Skeletal muscle cell (primary cell): ENCODE data around the gene SLIT1.

Source experiments
- DNase-seq: peaks from one replicate; pipeline ENCODE4 v3.0.0-alpha.2; 2010; ENCODE audit warnings: low read depth
- H3K4me3 ChIP-seq: 2 replicates; pipeline ENCODE4 v1.5.1; 2011; ENCODE audit warnings: low read depth, mild to moderate bottlenecking, control low read depth, low read length, moderate library complexity

The SLIT1 gene

DNA sequence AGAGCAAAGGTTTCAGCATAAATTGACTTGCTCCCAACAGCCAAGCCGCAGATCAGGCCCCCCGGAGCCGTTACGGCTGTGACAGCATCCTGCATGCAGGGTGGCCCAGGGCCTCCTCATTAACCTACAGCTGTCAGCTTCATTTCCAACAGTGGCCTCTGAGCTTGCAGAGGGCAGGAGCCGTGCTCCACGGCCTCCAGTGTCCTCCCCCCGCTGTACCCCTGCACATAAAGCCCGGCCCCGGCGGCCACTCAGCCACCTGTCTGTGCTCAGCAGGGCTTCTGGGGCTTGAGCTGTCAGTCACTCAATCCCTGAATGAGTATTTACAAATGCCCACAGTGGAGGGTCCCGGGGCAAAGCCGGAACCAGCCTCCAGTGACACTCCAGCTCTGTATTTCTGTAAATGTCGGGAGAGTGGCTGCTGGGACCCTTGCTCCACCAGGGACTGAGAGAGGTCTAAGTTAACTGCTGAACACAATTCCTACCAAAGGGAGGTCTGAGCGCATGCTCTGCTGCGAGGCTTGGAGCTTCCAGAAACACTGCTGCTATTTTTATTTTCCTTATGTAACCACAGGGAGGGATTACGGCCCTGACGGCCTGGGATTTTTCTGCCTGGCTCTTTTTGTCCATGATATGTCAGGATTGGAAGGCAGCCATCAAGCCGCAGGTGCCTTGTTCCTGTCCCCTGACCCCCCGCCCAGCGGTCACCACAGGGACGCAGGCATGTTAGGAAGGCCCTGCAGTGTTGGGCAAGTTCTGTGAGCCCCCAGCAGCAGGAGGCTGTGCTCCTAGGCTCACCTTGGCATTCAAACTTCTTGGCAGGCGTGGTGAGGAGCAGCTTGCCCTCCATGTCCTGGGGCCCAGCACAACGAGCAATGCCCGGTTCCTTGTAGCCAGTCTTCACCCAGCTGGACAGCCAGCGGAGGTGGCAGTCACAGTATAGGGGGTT is 165.0 kb downstream of the SLIT1 start:
- DNase-seq = no peak
- H3K4me3 ChIP-seq = no peak overlapping the region

DNA sequence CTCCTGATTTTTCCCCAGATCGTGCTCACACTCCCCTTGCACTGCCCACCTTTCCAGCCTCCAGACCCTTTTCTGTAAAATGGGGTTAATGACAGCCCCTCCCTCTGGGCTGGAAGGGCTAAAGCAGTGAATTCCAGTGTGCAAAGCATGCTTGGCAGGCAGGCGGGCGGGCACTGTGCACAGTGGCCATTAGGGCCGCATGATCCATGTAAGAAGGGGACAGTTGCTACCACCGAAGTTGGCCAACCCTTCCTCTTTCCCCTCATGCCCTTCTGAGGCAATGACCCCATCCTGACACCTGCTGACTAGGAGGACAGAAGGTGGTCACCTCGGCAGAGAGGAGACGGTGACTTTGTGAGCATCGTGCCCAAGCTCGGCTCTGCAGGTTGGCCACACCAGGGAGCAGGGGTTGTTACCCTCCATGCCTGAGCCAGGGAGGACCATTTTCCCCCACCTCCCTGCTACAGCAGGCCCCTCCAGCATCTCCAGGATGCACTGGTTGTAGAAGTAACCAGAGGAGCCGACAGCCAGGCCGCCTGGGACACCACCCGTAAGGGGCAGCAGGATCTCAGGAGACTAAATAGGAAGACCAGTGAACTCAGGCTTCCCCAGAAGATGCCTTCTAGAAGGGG is 166.4 kb downstream of the SLIT1 start:
- no peak overlapping the region for H3K4me3 ChIP-seq
- no peak for DNase-seq

DNA sequence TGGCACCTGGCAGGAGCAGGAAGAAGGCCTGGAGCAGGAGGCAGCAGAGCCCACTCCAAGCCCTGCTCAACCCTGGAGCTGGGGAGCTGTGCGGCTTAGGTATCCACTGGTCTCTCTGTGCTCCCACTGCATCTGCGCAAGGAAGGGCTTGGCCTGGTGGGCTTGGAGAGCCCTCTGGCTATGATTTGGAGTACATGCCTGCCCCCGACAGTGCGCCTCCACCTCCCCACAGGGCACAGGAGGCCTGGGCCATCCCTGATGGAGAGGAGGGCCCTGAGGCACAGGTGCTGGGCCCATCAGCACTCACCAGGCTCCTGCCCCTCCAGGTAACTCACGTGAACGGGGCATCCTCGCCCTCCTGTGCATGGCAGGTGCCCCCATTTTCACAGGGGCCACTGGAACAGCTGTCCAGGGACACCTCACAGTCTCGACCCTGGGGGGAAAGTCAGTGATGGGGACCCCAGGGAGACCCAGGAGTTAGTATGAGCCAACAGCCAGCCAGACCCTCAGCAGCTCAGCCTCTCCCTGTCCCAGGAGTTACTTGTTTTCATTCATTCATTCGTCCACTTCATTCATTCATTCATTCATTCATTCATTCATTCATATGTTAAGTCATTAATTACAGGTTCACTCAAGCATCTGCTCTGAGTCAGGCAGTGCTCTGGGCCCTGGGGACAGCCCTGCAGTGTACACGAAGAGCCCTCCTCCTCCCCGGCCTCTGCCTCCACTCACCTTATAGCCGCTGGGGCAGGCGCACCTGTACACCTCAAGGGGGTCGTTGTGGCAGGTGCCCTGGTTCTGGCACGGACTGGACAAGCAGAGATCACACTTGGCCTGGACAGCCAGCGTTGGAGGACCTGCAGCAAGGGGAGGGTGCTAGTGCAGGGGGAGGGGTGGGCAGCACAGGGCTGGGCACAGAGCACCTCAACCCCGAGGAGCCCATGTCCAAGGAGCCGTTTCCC is 167.2 kb downstream of the SLIT1 start:
- H3K4me3 ChIP-seq = no peak overlapping the region
- no peak for DNase-seq

DNA sequence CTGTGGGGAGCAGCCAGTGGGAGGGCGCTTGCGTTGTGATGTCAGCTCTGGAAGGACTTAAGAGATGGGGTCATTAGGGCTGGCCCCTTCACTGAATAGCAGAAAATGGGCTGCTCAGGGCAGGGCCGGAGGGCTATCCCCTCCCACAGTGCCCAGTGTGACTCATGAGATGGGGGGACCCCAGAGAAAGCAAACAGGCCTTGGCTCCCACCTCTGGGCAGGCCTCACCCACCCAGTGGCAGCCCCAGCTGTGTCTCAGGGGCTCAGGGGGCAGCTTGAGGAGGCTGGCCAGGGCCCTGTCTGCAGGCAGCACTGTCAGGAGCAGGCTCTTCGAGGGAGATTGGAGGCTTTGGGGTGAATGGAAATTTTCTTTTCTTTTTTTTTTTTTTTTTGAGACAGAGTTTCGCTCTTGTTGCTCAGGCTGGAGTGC is 168.3 kb downstream of the SLIT1 start:
- DNase-seq = no peak

DNA sequence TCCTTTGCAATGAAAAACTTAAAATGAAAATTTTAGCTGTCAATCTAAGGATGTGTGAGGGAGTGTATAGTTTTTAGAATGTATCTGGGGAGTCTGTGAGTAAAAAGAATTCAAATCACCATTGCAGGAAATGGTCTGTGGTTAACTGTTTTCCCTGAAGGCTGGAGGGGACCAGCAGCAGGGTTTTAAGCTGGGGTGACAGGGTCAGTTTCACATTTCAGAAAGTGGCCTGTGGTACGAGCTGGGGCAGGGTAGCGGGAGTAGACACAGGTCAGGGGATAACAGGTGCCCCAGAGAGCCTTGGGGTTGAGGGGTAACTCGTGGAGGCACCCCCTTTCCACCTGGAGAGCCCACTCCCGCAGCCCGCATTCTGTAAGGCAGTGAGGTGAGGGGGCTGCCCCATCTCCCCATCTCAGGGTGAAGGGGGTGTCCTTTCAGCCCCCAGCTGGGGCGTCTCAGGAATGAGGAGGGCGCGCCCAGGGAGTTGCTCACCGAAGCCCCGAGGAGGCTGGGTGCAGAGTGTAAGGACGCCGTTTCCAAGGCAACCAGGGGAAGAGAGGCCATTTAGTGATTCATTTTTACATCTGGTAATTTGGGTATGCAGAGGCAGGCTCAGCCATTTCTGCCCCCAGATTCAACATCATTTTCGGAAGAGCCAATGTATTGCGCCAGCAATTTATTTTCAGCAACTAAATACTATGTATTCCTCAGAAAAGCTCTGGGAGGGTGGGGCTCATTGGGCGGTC is 168.9 kb downstream of the SLIT1 start:
- H3K4me3 ChIP-seq = no peak overlapping the region
- no peak for DNase-seq

More for the DNA sequence above, 168.3 kb downstream of the SLIT1 start:
- no peak overlapping the region for H3K4me3 ChIP-seq

DNA sequence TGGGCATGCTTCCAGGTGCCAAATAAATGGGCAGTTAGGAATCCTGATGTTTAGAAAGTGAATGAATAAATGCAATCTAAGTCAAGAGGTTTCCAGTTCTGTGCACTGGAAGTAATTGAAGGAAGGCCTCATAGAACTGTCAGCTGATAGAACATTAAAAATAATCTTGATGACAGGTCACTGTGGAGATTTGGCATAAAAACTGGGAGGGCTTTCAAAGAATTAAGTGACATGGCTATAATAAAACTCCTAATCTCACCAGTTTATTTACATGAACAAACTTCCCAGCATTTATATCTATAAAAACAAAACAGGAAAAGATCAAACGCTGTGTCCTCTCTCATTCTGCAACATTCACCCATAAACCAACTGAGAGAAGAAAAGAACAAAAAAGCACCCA is 170.5 kb downstream of the SLIT1 start:
- no peak for DNase-seq
- H3K4me3 ChIP-seq = no peak overlapping the region

DNA sequence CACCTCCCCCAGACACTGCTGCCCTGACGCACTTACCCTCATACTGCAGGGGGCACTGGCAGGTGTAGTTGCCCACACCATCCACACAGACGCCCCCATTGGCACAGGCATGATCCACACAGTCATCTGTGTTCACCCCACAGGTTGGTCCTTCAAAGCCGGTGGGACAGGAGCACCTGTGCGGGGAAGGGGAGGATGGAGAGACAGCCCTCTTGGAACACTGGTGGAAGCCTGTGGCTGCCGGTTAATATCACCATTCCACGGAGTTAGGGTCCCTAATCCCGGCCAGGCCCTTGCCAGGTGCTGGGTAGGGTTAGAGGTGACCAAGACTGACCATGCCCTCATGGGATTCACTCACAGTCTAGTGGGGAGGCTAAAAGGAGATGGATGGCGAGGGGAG is 171.8 kb downstream of the SLIT1 start:
- DNase-seq = no peak
- H3K4me3 ChIP-seq = no peak overlapping the region

DNA sequence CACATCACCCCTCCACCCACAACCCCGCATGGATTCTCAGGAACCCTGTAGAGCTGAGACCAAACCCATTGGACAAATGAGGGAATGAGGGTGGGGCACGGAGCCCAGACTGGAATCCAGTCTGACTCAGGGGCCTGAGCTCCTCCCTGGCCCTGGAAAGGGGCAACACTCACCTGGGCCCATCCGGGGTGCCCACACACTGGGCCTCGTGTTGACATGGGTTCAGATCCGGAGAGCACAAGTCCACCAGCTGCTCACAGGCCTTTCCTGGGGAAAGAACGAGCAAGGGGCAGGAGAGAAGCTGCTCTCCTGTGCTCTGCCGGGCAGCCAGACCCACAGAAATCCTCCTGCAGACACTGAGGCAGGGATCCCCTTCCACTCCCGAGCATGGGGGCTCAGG is 172.2 kb downstream of the SLIT1 start:
- no peak for DNase-seq
- H3K4me3 ChIP-seq = no peak overlapping the region

DNA sequence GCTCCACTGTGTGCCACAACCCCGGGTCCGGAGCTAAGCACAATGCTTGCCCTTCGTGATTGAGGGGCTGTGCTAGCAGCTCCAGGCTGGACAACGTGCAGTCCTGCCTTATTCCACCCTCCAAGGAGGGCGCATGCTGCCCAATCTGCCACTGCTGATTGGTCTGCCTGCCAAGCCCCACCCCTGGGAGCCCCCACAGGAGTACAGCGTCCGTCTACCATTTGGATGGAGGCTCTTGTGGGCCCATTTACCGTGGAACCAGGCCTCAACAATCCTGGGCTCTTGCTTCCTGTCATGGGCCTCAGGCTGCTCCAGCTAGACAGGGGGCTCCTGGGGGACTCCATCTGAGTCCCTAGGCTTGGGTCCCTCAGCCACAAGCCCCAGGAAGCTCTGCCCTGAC is 173.3 kb downstream of the SLIT1 start:
- H3K4me3 ChIP-seq = no peak overlapping the region
- no peak for DNase-seq

DNA sequence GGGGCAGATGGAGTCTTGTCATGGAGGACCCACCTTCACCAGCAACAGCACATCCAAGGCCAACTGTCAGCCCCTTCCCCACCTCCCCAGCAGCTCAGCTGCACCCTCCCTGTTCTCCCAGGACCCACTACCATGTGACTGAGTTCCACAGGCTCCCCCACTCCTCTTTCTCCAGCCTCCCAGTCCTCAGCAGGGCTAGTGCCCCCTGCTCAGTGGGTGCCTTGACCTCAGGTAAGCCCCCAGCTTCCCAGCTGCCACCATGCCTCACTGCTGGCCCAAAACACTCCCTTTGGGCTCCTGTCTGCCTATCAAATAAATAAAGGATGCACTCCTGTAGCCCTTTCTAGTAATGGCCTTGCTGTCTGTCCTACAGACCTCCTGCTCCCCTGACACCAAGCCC is 174.4 kb downstream of the SLIT1 start:
- no peak for DNase-seq
- H3K4me3 ChIP-seq = no peak overlapping the region

DNA sequence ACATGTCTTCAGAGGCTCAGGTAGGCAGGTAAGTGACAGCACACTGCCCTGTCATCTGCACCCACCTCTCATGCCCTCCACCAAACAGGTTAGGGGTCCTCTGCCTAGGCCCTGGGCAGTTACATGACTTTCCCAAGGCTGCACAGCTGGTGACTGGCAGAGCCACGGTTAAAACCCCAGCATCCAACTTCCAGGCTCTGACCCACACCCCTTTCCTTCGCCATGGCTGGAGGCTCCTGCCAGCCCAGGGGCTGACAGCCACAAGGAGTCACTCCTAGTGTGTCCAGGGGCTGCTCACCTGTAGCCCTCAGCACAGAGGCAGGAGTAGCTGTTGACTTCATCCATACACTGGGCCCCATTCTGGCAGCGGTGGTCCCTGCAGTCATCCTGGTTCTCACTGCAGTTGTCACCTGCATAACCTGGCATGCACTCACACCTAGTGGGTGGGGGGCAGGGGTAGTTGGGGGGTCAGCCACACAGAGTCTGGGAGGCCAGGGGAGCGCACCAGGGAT is 175.0 kb downstream of the SLIT1 start:
- DNase-seq = no peak
- no peak overlapping the region for H3K4me3 ChIP-seq

DNA sequence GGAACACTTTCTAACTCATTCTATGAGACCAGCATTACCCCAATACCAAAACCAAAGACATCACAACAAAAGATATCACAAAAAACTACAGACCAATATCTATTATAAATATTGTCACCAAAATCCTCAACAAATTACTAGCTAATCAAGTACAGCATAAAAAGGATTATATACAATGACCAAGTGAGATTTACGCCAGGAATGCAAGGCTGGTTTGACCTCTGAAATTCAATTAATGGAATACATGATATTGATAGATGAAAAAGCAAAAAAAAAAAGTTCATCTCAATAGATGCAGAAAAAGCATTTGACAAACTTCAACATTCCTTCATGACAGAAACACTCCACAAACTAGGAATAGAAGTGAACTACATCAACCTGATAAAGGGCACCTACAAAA is 178.3 kb downstream of the SLIT1 start:
- no peak for DNase-seq
- no peak overlapping the region for H3K4me3 ChIP-seq

DNA sequence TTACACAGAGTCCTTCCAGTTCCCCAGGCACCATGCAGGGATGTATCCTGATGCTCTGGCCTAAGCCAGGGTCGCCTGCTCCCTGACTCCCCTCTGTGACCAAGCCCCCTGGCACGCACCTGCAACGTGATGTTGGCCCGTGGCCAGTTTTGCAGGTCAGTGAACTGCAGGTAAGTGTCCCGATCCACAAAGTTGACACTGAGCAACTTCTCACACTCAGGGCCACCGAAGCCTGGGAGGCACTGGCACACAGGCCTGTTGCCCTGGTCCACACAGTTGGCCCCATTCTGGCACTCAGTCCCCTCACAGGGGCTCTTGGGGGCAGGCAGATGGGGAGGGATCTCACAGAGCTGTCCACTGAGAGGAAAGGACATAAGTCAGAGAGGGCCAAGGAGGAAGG is 179.4 kb downstream of the SLIT1 start:
- DNase-seq = no peak
- no peak overlapping the region for H3K4me3 ChIP-seq

DNA sequence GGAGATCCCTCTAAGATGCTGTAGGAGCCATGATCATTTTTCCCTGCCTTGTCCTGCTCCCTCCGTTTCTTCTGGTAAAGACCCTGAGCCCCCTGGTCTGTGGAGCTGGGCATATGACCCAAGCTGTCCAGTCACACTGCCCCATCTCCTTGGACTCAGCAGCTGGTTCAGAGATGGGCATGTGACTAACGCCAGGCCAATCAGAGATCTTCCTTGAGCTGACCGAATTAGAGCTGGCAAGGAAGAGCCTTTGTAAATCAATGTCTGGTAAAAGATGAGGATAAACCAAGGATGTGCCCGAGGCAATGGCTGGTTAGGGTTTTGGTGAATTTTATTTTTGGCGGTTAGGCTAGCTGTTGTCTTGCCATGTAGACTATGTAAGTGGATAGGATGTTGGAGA is 180.4 kb downstream of the SLIT1 start:
- no peak for DNase-seq

DNA sequence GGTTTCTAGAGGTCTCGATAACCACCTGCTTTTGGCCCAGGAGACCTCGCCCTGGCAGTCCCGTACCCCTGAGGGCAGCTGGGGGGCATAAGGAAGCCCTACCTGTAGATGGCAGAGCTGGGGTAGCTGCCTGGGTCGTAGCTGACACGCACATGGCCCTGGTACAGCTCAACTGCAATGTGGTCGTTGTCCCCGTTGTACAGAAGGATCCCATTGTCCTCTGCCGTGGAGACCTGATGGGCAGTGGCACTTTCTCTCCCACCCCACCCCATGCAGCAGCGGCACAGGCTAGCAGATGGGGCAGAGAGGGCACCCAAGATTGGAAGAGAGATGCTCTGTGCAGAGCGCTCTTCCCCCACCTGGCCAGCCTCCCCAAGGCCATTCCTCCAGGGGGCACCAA is 181.2 kb downstream of the SLIT1 start:
- H3K4me3 ChIP-seq = no peak overlapping the region
- no peak for DNase-seq

More for the DNA sequence above, 180.4 kb downstream of the SLIT1 start:
- H3K4me3 ChIP-seq = no peak overlapping the region

DNA sequence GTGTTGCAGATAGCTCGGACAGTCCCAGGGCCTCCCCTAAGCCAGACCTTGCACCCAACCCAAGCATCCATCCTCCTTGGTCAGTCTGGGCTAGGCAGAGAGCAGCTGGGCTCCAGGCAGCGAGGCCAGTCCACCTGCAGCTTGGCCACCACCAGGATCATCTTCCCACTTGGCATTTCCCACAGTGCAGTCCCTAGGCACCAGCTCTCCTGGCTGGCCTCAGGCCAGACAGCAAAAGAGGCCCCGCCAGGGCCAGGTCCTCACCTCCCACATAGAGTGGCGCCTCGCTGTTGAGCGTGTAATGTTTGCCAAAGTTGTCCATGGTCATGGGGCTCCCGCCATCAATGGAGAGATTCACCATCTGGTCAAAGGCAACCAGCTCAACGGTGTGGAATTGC is 182.0 kb downstream of the SLIT1 start:
- no peak for DNase-seq
- H3K4me3 ChIP-seq = no peak overlapping the region

DNA sequence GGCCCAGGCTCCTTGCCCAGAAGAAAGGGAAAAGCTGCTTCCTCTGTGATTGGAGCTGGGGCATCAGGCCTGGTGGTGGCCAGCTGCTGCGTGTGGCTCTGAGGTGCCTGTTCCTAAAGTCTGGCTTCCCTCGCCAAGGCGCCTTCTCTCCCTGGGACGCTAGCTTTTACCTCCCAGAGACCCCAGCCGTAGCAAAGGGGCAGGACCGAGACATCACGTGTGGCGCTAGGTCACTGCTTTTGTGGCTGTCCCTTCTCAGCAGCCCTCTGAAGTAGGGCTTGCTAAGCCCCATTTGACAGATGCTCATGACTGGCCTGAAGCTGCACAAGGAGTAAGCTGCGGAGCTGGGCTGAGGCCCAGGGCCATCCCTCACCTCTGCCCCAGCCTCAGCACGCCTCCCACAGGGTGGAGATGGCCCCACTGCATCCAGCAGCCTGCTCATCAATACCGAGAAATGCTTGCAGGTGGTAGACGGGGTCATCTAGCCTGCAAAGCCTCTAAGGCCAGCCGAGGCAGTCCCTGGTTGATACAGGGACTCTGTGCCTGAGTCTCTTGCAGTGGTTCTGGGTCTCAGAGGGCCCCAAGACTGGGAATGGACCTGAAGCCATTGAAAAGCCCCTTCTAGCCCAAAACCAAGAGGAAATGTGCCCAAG is 182.5 kb downstream of the SLIT1 start:
- no peak overlapping the region for H3K4me3 ChIP-seq

DNA sequence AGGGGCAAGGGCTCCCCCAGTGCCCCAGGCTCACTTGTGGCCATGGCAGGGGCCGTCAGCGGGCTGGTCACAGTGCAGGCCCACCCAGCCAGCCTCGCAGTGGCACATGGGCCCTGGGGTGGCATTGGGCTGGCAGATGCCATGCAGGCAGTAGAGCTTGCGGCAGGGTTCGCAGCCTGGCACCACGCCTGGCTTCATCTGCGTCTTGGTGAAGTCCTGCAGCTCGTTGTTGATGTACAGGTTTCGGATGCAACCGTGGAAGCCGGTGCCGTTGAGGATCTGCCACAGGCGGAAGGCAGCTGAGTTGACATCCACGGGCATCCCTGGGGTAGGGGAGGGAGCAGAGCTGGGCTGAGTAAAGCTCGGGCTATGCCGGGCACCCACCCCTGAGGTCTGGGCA is 183.1 kb downstream of the SLIT1 start:
- no peak overlapping the region for H3K4me3 ChIP-seq
- no peak for DNase-seq

More for the DNA sequence above, 182.5 kb downstream of the SLIT1 start:
- DNase-seq = no peak
